Lower leg skin (tissue), 4 donors: ENCODE results near the gene CCR3. TPM values are rescaled to one million over a fixed set of nuclear protein-coding genes. Genes with fewer than 3 reads are reported as not detected.
A peak's percentile ranks its signal among the peaks of the same experiment; 100 is the strongest.
"Not testable (repeated sequence)": the region's sequence is repeated elsewhere in the genome, so short reads cannot be mapped to it uniquely, and the experiment has no call there.

Experiments
- DNase-seq, 2 donors: peaks; one replicate each; pipeline ENCODE4 v3.0.0-alpha.2; 2019; ENCODE audit warnings: low spot score in 2 of 2
- H3K4me3 ChIP-seq: fragments of 200-600 bp; sonication (generic); 2 replicates; pipeline ENCODE4 v1.5.1; 2017; ENCODE audit warnings: mild to moderate bottlenecking, low read depth; ENCODE audit not compliant: poor library complexity, severe bottlenecking
- CTCF ChIP-seq, 3 donors: fragments of 450-650 bp; IDR thresholded peaks; one replicate each; pipeline ENCODE4 v1.5.1; 2016; ENCODE audit warnings: antibody characterized with exemption in 3 of 3, mild to moderate bottlenecking in 3 of 3, moderate library complexity in 2 of 3
- POLR2A ChIP-seq, 2 donors: fragments of 450-650 bp; IDR thresholded peaks; one replicate each; pipeline ENCODE4 v1.6.1; 2016 to 2017; ENCODE audit warnings: antibody characterized with exemption in 2 of 2, mild to moderate bottlenecking in 1 of 2, moderate library complexity in 1 of 2
- WGBS, 2 donors: methylation state at CpG; one replicate each; pipeline ENCODE4 v1.1.5; 2018; 5-methylcytosine and 5-hydroxymethylcytosine counted together
- intact Hi-C: fragments of 100-400 bp; cut with DNase I; formaldehyde crosslinking; loops from one replicate; pipeline ENCODE4 v1.15.0; 2023; ENCODE audit warnings: low total_unique reads
- total RNA-seq, 4 donors: library from RNA; depleted of rRNA; stranded (reverse); fragments of >200 nt; gene quantifications; one replicate each; pipeline ENCODE4 v1.1.0, GENCODE V29; 2016

CCR3 gene
- total RNA-seq, 4 donors from 2014 or later, result 0.55 to 3.2 (median 2.4) TPM

DNA sequence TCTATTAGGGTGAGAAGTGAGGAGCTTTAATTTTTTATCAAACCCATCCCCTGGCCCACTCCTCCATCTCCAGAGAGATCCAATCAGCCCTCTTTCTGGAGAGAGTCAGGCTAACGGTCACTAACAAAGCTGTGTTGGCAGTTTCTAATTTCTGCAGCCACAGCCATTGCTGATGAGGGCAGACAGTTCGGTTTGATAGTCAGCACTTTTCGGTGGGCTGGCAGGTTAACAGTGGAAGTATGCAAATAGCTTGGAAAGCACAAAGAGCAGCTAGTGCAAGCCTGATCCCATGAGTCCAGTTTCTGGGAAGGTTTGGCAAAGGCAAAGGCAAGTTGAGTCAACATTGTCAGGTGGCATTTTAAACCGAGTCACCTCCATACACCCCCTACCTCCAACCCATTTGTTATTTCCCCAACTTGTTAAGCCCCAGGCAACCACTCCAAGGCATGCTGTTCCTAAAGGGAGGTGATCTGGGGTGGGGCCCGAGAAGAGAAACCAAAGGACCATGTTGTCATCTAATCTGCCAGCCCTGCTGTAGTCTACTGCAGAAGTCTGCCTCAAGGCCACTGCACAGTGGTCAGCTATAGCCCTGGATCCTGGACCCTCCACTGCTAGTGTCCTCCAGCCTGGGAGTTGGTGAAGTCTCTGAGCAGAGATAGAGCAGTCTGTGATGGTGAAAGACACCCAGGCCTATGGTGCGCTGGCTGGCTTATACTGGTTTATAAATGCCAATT, 35.8 kb upstream of the CCR3 start:
- WGBS, 2 donors, result 65 to 78% methylated on average over 6 of the region's 6 CpGs
- intact Hi-C loops, result no loop called here
- no peak for TF ChIP-seq CTCF (IDR thresholded peaks at IDR 0.05)
- TF ChIP-seq POLR2A (IDR thresholded peaks at IDR 0.05), result no peak
- H3K4me3 ChIP-seq, result no peak overlapping the region
- no peak for DNase-seq

DNA sequence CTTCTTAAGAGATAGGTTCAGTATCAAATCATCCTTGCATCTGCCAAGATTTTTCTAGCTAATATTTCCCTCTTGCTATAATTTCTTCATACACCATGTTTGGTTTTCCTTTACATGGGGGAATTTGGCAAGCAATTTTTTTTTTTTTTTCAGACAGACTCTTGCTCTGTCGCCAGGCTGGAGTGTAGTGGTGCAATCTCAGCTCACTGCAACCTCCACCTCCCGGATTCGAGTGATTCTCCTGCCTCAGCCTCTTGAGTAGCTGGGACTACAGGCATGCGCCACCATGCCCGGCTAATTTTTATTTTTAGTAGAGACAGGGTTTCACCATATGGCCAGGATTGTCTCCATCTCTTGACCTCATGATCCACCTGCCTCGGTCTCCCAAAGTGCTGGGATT, 34.7 kb upstream of the CCR3 start:
- H3K4me3 ChIP-seq, intact Hi-C loops, DNase-seq: not testable (repeated sequence)
- 92 to 94% methylated on average over 6 of the region's 6 CpGs for whole genome bisulfite sequencing, 2 donors

DNA sequence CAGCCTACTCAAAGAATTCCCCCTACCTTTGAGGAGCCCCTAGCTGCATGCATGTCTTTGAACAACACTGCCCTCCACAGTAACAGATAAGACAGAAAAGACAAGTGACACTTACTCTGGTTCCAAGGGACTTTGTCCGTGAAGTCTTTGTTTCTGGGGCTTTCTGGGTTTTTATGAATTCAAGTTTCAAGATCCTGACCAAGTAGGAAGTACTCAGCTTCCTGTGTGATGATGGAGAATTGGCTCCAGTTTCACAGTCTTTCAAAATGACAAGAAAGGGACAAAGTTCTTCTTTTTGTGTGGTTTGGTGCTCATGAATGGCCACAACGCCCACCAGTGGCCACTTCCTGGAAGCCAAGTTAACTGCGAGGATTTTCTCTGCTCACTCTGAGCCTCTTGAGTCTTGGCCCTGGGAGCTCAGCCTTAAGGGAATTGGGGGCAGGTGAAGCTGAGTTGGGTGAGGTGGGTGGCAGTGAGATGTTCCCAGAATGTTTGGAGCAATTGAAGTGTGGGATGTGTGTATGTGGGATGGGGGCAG, 34.0 kb upstream of the CCR3 start, which contains the start of gene CCR1:
Gene CCR1, minus strand, starts transcription at position 147 of the 538 bp plus-strand sequence. CDS start 4,000 bp downstream, outside the sequence.
- DNase-seq, result no peak
- WGBS, 2 donors, result 25 to 51% methylated on average over 3 of the region's 3 CpGs
- peak within 1 kb of the TSS; percentile 5 for H3K4me3 ChIP-seq
- TF ChIP-seq CTCF (IDR thresholded peaks at IDR 0.05) (no peak), POLR2A (IDR thresholded peaks at IDR 0.05) (no peak)
- intact Hi-C loops, result no loop called here

DNA sequence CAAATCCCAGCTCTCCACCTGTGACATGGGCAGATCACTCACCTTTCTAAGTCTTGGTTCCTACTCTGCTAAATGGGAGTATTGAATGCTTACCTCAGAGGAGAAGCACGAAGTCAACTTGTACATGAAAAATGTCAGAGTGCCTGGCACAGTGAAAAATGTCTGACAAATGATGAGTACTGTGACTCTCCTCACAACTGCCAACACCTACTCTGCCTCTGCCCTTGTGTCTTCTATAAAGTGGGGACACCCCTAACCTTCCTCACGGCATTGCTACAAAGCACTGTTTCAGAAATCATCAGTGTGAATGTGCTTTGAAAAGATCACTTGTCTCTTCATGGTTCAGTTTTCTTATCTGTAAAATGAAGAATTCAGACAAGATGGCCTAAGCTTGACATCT, 33.2 kb upstream of the CCR3 start:
- 48 to 50% methylated on average over 2 of the region's 2 CpGs for WGBS, 2 donors
- no peak for TF ChIP-seq POLR2A (IDR thresholded peaks at IDR 0.05)
- intact Hi-C loops, result no loop called here
- H3K4me3 ChIP-seq, result no peak overlapping the region
- no peak for DNase-seq

DNA sequence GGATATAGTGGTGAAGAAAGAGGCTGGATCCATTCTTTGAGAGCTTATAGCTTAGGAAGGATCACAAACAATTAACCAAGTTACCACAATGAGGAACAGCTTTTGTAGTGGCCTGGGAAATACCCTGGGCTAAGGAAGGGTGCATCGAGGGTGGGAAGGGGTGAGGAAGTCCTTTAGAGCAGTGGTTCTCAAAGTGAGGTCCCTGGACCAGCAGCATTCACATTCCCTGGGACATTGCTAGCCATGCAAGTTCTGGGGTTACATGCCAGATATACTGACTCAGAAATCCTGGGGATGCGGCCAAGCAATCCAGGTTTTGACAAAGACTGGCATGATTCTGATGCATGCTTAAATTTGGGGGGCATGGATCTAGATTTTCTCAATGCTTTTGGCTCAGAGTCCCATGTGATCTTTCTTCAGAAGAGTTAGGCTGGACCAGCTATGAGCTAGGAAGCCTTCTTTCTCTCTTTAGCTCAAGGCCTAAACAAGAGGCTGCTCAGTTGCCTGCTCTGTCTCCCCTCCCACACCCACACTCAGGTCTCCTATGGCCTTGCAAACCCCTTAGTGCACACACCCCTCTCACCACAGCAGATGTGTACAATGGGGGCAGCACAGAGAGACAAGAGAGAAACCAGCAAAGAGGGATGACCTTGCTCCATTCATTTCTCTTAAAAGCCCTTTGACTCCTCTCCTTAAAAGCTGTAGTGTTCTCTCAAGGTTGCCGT, 32.4 kb upstream of the CCR3 start:
- WGBS, 2 donors, result 56 to 63% methylated on average over 3 of the region's 3 CpGs
- TF ChIP-seq POLR2A (IDR thresholded peaks at IDR 0.05) (no peak), CTCF (IDR thresholded peaks at IDR 0.05) (no peak)
- H3K4me3 ChIP-seq, result no peak overlapping the region
- DNase-seq, result no peak
- intact Hi-C loops, result no loop called here

GRCh38 chr3:46212101-46212500, 30.2 kb upstream of the CCR3 start:
- DNase-seq, result no peak
- WGBS, 2 donors, result 72 to 83% methylated on average over 6 of the region's 6 CpGs
- TF ChIP-seq CTCF (IDR thresholded peaks at IDR 0.05) (no peak), POLR2A (IDR thresholded peaks at IDR 0.05) (no peak)
- H3K4me3 ChIP-seq, result no peak overlapping the region
- intact Hi-C loops, result no loop called here
